Measurements from ENCODE around the gene TMTC1.

The TMTC1 gene

DNA sequence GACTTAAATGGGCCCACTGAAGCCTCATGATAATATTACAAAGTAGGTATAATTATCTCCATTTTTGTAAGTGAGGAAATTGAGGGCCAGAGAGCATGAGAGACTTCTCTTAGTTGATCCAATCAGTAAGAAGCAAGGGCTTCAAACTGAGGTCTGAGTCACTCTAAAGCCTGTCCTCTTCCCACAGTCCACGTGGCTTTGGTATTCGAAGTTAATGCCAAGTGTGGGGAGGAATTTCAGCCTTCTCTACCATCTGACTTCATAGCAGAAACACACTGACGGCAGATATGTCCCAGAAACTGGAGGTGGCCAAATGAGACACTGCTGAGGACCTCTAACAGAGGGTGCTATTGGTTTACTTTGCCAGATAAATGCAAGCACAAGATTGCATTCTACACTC is 171.8 kb downstream of the TMTC1 start:
- H3K27me3 ChIP-seq (ENCODE audit: control insufficient read depth, insufficient read depth, low read length), result no peaks in the 10 kb centered on the region
- H3K36me3 ChIP-seq (ENCODE audit: control insufficient read depth, insufficient read depth, low read length), result no peaks in the 10 kb centered on the region
- no peak overlapping the region for H3K9ac ChIP-seq (ENCODE audit: low read length)
- H3K4me1 ChIP-seq (ENCODE audit: control insufficient read depth, insufficient read depth, low read length), result peaks cover 6% of the 10 kb centered on the region
- H3K4me3 ChIP-seq (ENCODE audit: low read length), result no peak overlapping the region
- H3K27ac ChIP-seq (ENCODE audit: low read depth, low read length), result no peak overlapping the region

DNA sequence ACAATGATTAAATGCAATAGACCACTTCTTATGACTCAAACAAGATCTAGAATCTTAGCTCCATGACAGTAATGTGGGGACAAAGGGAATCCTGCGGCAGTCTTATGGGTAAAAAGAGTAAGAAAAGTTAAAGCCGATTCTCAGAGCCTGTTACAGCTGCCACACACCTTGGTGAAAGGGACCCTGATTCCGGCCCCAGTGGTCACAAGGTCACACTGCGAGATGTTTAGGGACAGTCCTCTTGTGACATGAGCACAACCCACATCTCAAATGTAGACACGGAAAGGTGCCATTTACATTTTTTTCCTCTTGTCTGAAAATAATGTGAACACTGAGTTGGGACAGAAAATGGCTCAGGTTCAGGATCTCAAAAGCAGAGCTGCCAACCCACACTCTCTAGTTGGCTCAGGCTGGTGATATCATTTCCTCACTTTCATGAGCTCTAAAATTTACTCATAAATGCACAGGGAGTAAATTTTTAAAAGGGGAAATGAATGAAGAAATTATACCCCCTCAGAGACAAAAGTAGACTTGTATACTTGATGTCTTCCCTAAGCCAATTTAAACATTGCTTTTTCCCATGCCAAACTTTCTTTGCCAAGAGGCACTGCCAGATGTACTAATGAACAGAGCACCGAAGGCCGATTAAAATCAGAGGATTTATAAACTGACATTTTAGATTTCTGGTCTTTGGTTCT is 173.1 kb downstream of the TMTC1 start:
- no peak overlapping the region for H3K9ac ChIP-seq (ENCODE audit: low read length)
- H3K4me1 ChIP-seq (ENCODE audit: control insufficient read depth, insufficient read depth, low read length), result peaks cover 6% of the 10 kb centered on the region
- no peaks in the 10 kb centered on the region for H3K36me3 ChIP-seq (ENCODE audit: control insufficient read depth, insufficient read depth, low read length)
- no peak overlapping the region for H3K27ac ChIP-seq (ENCODE audit: low read depth, low read length)
- H3K4me3 ChIP-seq (ENCODE audit: low read length), result no peak overlapping the region
- no peaks in the 10 kb centered on the region for H3K27me3 ChIP-seq (ENCODE audit: control insufficient read depth, insufficient read depth, low read length)

- Histone ChIP-seq H3K9ac (ENCODE audit: low read length) (no peak overlapping the region), H3K36me3 (ENCODE audit: control insufficient read depth, insufficient read depth, low read length) (no peaks in the 10 kb centered on the region), H3K4me1 (ENCODE audit: control insufficient read depth, insufficient read depth, low read length) (peaks cover 6% of the 10 kb centered on the region), H3K27ac (ENCODE audit: low read depth, low read length) (no peak overlapping the region), H3K4me3 (ENCODE audit: low read length) (no peak overlapping the region), H3K27me3 (ENCODE audit: control insufficient read depth, insufficient read depth, low read length) (no peaks in the 10 kb centered on the region)
Measured at GRCh38 chr12:29609431-29610215, 174.1 kb downstream of the TMTC1 start.

DNA sequence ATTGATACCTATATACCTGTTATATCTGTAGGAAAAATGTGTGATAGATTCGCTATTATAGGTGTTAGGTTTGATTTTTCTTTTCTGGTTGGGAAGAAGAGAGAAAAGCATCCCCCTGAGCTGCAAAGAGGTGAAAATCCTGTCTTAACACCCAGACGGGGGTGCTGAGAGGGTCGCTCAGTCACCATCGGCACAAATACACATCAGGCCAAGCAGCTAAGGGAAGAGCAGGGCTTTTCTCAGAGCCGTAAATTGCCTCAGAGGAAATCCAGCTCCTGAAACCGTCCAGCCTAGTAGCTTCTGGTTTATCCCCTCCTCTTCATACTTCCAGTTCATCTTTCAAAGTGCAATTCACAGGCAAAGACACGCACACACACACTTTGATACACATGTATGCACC is 175.2 kb downstream of the TMTC1 start:
- Histone ChIP-seq H3K27me3 (ENCODE audit: control insufficient read depth, insufficient read depth, low read length) (no peaks in the 10 kb centered on the region), H3K4me3 (ENCODE audit: low read length) (no peak overlapping the region), H3K36me3 (ENCODE audit: control insufficient read depth, insufficient read depth, low read length) (no peaks in the 10 kb centered on the region), H3K27ac (ENCODE audit: low read depth, low read length) (no peak overlapping the region), H3K4me1 (ENCODE audit: control insufficient read depth, insufficient read depth, low read length) (peaks cover 6% of the 10 kb centered on the region), H3K9ac (ENCODE audit: low read length) (no peak overlapping the region)

DNA sequence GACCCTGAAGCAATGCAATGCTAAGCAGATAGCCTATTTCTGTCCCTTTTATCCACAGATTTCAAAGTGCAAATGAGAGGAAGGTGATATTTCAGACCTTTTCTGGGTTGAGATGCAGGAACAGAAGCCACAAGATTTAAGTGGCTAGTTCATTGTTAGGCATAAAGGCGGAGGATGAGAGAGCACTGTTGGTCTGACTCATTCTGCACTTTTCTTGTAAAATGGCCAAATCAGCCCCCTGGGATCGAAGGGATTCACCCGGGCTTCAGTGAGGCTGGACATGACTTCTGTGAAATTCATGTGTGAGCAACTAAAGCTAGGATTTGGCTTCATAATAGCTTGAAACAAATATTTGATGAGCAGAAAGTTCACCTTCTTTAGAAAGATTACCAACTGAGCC is 184.4 kb downstream of the TMTC1 start:
- no peak overlapping the region for H3K27ac ChIP-seq (ENCODE audit: low read depth, low read length)
- no peaks in the 10 kb centered on the region for H3K36me3 ChIP-seq (ENCODE audit: control insufficient read depth, insufficient read depth, low read length)
- no peak overlapping the region for H3K9ac ChIP-seq (ENCODE audit: low read length)
- H3K4me1 ChIP-seq (ENCODE audit: control insufficient read depth, insufficient read depth, low read length), result no peaks in the 10 kb centered on the region
- no peaks in the 10 kb centered on the region for H3K27me3 ChIP-seq (ENCODE audit: control insufficient read depth, insufficient read depth, low read length)
- no peak overlapping the region for H3K4me3 ChIP-seq (ENCODE audit: low read length)

DNA sequence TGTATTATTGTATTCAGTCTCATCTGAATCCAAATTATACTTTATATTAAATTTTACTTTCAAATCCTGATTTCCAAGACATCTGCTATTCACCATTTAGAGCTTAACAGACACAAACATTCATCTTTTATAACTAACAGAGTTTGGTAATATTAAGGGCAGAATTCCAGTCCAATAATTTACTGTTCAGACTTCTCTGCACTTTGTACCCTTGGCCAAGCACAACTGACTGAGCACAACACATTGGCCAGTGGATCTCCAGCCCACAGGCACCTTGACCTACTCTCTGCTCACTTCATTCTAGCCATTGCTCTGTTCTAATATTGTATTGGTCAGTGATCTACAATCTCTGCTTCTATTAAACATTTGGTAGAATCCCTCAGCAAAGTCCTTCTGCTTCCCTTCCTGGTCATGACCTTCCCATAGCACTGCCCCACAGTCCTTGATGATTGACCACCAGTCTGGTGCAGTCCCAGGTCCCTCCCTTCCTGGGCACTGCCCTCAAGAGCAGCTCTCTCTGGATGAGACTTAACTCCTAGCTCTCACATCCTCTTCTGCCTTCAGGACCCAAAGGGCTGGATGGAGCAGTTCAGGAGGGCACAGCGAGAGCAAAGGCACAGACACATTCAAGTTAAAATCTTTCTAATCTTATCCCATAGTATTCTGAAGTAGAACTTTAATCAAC is 188.5 kb downstream of the TMTC1 start:
- H3K36me3 ChIP-seq (ENCODE audit: control insufficient read depth, insufficient read depth, low read length), result no peaks in the 10 kb centered on the region
- no peak overlapping the region for H3K4me3 ChIP-seq (ENCODE audit: low read length)
- no peaks in the 10 kb centered on the region for H3K27me3 ChIP-seq (ENCODE audit: control insufficient read depth, insufficient read depth, low read length)
- H3K27ac ChIP-seq (ENCODE audit: low read depth, low read length), result no peak overlapping the region
- no peak overlapping the region for H3K9ac ChIP-seq (ENCODE audit: low read length)
- no peaks in the 10 kb centered on the region for H3K4me1 ChIP-seq (ENCODE audit: control insufficient read depth, insufficient read depth, low read length)

DNA sequence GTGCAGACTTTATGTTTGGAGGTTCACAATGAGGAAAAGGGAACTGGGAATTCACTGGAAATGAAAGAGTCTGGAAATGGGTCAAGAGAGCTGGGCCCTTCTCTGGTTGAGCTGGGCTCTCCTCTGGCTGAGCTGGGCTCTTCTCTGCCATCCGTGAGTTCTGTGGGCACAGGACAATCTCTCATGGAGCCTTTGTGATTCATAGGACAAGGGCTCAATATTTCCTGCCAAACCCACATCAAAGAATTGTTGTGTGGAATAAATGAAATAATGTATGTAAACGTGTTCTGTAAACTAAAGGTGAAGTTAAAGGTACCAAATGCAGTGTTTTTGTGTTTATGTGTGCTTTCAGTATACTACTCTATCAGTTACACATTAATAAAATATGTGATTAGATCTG is 190.7 kb downstream of the TMTC1 start:
- no peaks in the 10 kb centered on the region for H3K4me1 ChIP-seq (ENCODE audit: control insufficient read depth, insufficient read depth, low read length)
- H3K36me3 ChIP-seq (ENCODE audit: control insufficient read depth, insufficient read depth, low read length), result no peaks in the 10 kb centered on the region
- H3K27me3 ChIP-seq (ENCODE audit: control insufficient read depth, insufficient read depth, low read length), result no peaks in the 10 kb centered on the region
- H3K27ac ChIP-seq (ENCODE audit: low read depth, low read length), result no peak overlapping the region
- no peak overlapping the region for H3K4me3 ChIP-seq (ENCODE audit: low read length)
- no peak overlapping the region for H3K9ac ChIP-seq (ENCODE audit: low read length)

- no peak overlapping the region for H3K4me3 ChIP-seq (ENCODE audit: low read length)
- H3K27me3 ChIP-seq (ENCODE audit: control insufficient read depth, insufficient read depth, low read length), result no peaks in the 10 kb centered on the region
- no peak overlapping the region for H3K27ac ChIP-seq (ENCODE audit: low read depth, low read length)
- no peak overlapping the region for H3K9ac ChIP-seq (ENCODE audit: low read length)
- no peaks in the 10 kb centered on the region for H3K36me3 ChIP-seq (ENCODE audit: control insufficient read depth, insufficient read depth, low read length)
- H3K4me1 ChIP-seq (ENCODE audit: control insufficient read depth, insufficient read depth, low read length), result no peaks in the 10 kb centered on the region
Measured at GRCh38 chr12:29591140-29592020, 192.4 kb downstream of the TMTC1 start.

GRCh38 chr12:29589851-29590250 is 193.9 kb downstream of the TMTC1 start:
- Histone ChIP-seq H3K36me3 (ENCODE audit: control insufficient read depth, insufficient read depth, low read length) (no peaks in the 10 kb centered on the region), H3K9ac (ENCODE audit: low read length) (no peak overlapping the region), H3K27me3 (ENCODE audit: control insufficient read depth, insufficient read depth, low read length) (no peaks in the 10 kb centered on the region), H3K27ac (ENCODE audit: low read depth, low read length) (no peak overlapping the region), H3K4me1 (ENCODE audit: control insufficient read depth, insufficient read depth, low read length) (no peaks in the 10 kb centered on the region), H3K4me3 (ENCODE audit: low read length) (no peak overlapping the region)

- no peaks in the 10 kb centered on the region for H3K27me3 ChIP-seq (ENCODE audit: control insufficient read depth, insufficient read depth, low read length)
- H3K27ac ChIP-seq (ENCODE audit: low read depth, low read length), result no peak overlapping the region
- H3K9ac ChIP-seq (ENCODE audit: low read length), result no peak overlapping the region
- no peaks in the 10 kb centered on the region for H3K36me3 ChIP-seq (ENCODE audit: control insufficient read depth, insufficient read depth, low read length)
- H3K4me3 ChIP-seq (ENCODE audit: low read length), result no peak overlapping the region
- no peaks in the 10 kb centered on the region for H3K4me1 ChIP-seq (ENCODE audit: control insufficient read depth, insufficient read depth, low read length)
Measured at GRCh38 chr12:29589286-29589820, 194.4 kb downstream of the TMTC1 start.

- no peaks in the 10 kb centered on the region for H3K27me3 ChIP-seq (ENCODE audit: control insufficient read depth, insufficient read depth, low read length)
- no peaks in the 10 kb centered on the region for H3K36me3 ChIP-seq (ENCODE audit: control insufficient read depth, insufficient read depth, low read length)
- H3K4me1 ChIP-seq (ENCODE audit: control insufficient read depth, insufficient read depth, low read length), result peaks cover 14% of the 10 kb centered on the region
- H3K4me3 ChIP-seq (ENCODE audit: low read length), result no peak overlapping the region
- H3K27ac ChIP-seq (ENCODE audit: low read depth, low read length), result peak overlapping the region; percentile 64
- no peak overlapping the region for H3K9ac ChIP-seq (ENCODE audit: low read length)
Measured at GRCh38 chr12:29582677-29583272, 201.0 kb downstream of the TMTC1 start.
